ENCODE data around the gene FHL3. TPM values are rescaled to one million over a fixed set of nuclear protein-coding genes. Genes with fewer than 3 reads are reported as not detected.

Gene FHL3
- total RNA-seq, 1 experiment from 2014 or later = 11.8 TPM

GRCh38 chr1:37987679-37988078 lies 17.6 kb downstream of the FHL3 start:
- Histone ChIP-seq H3K27me3 (replicated peaks; ENCODE audit: control insufficient read depth, insufficient read depth, low read length) (no peaks in the 10 kb centered on the region), H3K36me3 (ENCODE audit: control insufficient read depth, insufficient read depth, low read length) (peaks cover 1% of the 10 kb centered on the region; the same call in 1 of the 2 replicates), H3K4me3 (ENCODE audit: low read depth, low read length) (no peak overlapping the region), H3K4me1 (peaks cover 9% of the 10 kb centered on the region; the same call in 1 of the 2 replicates), H3K9me3 (no peaks in the 10 kb centered on the region)
- no peaks in the 10 kb centered on the region for H3K9me3 Mint-ChIP-seq (ENCODE audit: unreplicated experiment)
- peak overlapping the region; percentile 53 for H3K4me3 Mint-ChIP-seq (ENCODE audit: unreplicated experiment)
- H3K36me3 Mint-ChIP-seq (ENCODE audit: insufficient read depth, unreplicated experiment) = peaks cover 58% of the 10 kb centered on the region
- CTCF ChIA-PET = no interaction called here
- TF ChIP-seq CTCF (IDR thresholded peaks at IDR 0.05; ENCODE audit: insufficient read depth in 1 of 2, low read depth in 1 of 2, low read length in 1 of 2, severe bottlenecking in 1 of 2, unreplicated experiment in 1 of 2) = no peak
- peak in 1 of 2 experiments; percentile 45 for DNase-seq
- H3K4me1 Mint-ChIP-seq (ENCODE audit: low read depth, unreplicated experiment) = peaks cover 5% of the 10 kb centered on the region
- intact Hi-C loops (cut with micrococcal nuclease; ENCODE audit: unreplicated experiment) = loop anchor here (5.0 kb wide), 1 partner anchor 110 kb away; no protein-coding TSS in a partner anchor
- POLR2A ChIA-PET = interaction anchor here (0.7 kb wide), 1 partner anchor 24 kb away, joined by 9 read pairs; no protein-coding TSS in a partner anchor
- BruUV-seq (replicated peaks) = no TSS peak
- H3K27ac Mint-ChIP-seq (ENCODE audit: unreplicated experiment) = peak overlapping the region; percentile 57
- H3K27me3 Mint-ChIP-seq (ENCODE audit: insufficient read depth, unreplicated experiment) = no peaks in the 10 kb centered on the region

GRCh38 chr1:37983546-37983945 lies 21.8 kb downstream of the FHL3 start:
- no peak for TF ChIP-seq CTCF (IDR thresholded peaks at IDR 0.05; ENCODE audit: insufficient read depth in 1 of 2, low read depth in 1 of 2, low read length in 1 of 2, severe bottlenecking in 1 of 2, unreplicated experiment in 1 of 2)
- Histone ChIP-seq H3K9me3 (no peaks in the 10 kb centered on the region), H3K4me3 (ENCODE audit: low read depth, low read length) (no peak overlapping the region), H3K4me1 (peaks cover 8% of the 10 kb centered on the region; the same call in 1 of the 2 replicates), H3K27me3 (replicated peaks; ENCODE audit: control insufficient read depth, insufficient read depth, low read length) (no peaks in the 10 kb centered on the region), H3K36me3 (ENCODE audit: control insufficient read depth, insufficient read depth, low read length) (peaks cover 1% of the 10 kb centered on the region; the same call in 1 of the 2 replicates)
- no peaks in the 10 kb centered on the region for H3K9me3 Mint-ChIP-seq (ENCODE audit: unreplicated experiment)
- CTCF ChIA-PET = no interaction called here
- H3K27ac Mint-ChIP-seq (ENCODE audit: unreplicated experiment) = no peak overlapping the region
- peaks cover 5% of the 10 kb centered on the region for H3K4me1 Mint-ChIP-seq (ENCODE audit: low read depth, unreplicated experiment)
- H3K4me3 Mint-ChIP-seq (ENCODE audit: unreplicated experiment) = no peak overlapping the region
- POLR2A ChIA-PET = interaction anchor here (0.6 kb wide), 1 partner anchor 33 kb away, joined by 3 read pairs; no protein-coding TSS in a partner anchor
- DNase-seq = no peak
- no peaks in the 10 kb centered on the region for H3K27me3 Mint-ChIP-seq (ENCODE audit: insufficient read depth, unreplicated experiment)
- no TSS peak for BruUV-seq (replicated peaks)
- intact Hi-C loops (cut with micrococcal nuclease; ENCODE audit: unreplicated experiment) = no loop called here
- H3K36me3 Mint-ChIP-seq (ENCODE audit: insufficient read depth, unreplicated experiment) = peaks cover 89% of the 10 kb centered on the region

- no peaks in the 10 kb centered on the region for H3K36me3 ChIP-seq (ENCODE audit: control insufficient read depth, insufficient read depth, low read length)
- H3K4me1 ChIP-seq = peaks cover 7% of the 10 kb centered on the region
- no peak overlapping the region for H3K4me3 Mint-ChIP-seq (ENCODE audit: unreplicated experiment)
- no peaks in the 10 kb centered on the region for H3K27me3 Mint-ChIP-seq (ENCODE audit: insufficient read depth, unreplicated experiment)
- H3K9me3 Mint-ChIP-seq (ENCODE audit: unreplicated experiment) = no peaks in the 10 kb centered on the region
- no peak for DNase-seq
- CTCF ChIA-PET = interaction anchor here (0.6 kb wide), 1 partner anchor 103 kb away, joined by 4 read pairs; no protein-coding TSS in a partner anchor
- intact Hi-C loops (cut with micrococcal nuclease; ENCODE audit: unreplicated experiment) = no loop called here
- H3K36me3 Mint-ChIP-seq (ENCODE audit: insufficient read depth, unreplicated experiment) = peaks cover 90% of the 10 kb centered on the region
- H3K27ac Mint-ChIP-seq (ENCODE audit: unreplicated experiment) = no peak overlapping the region
- H3K27me3 ChIP-seq (replicated peaks; ENCODE audit: control insufficient read depth, insufficient read depth, low read length) = no peaks in the 10 kb centered on the region
- no TSS peak for BruUV-seq (replicated peaks)
- no peak overlapping the region for H3K4me3 ChIP-seq (ENCODE audit: low read depth, low read length)
- H3K9me3 ChIP-seq = no peaks in the 10 kb centered on the region
- TF ChIP-seq CTCF (IDR thresholded peaks at IDR 0.05; ENCODE audit: insufficient read depth in 1 of 2, low read depth in 1 of 2, low read length in 1 of 2, severe bottlenecking in 1 of 2, unreplicated experiment in 1 of 2) = no peak
- H3K4me1 Mint-ChIP-seq (ENCODE audit: low read depth, unreplicated experiment) = peaks cover 8% of the 10 kb centered on the region
- POLR2A ChIA-PET = no interaction called here
Measured at GRCh38 chr1:37978541-37978940, 26.8 kb downstream of the FHL3 start.
